ENCODE results near the gene PGC. TPM values are rescaled to one million over a fixed set of nuclear protein-coding genes. Genes with fewer than 3 reads are reported as not detected.
A peak's percentile ranks its signal among the peaks of the same experiment; 100 is the strongest.

Gene PGC
- total and polyA plus RNA-seq, 9 of the 15 experiments (the other 6 are each of a cell fraction or from before 2014, with no cell fraction given) = 0.17 to 0.40 TPM; not detected in 7

DNA sequence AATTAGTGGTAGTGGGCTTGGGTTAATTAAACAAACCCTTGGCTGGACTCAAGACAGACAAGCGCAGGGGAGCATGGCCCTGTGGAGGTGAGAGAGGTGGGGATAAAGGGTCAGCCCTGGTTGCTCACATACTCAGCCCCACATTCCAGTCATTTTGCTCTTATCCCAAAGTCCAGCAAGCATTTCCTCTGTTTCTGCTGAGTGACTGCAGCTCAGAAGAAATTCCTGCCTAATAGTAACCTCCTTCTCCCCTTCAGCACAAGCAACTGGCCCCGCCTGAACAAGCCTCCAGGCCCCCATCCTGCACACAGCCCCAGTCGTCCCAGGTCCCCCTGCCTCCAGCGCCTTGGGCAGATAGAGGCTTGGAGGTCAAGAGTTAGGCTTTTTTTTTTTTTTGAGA, 8.2 kb downstream of the PGC start:
- no peak for TF ChIP-seq BRCA1 (IDR thresholded peaks at IDR 0.05)
- no peak for TF ChIP-seq BRCA1 (CRISPR knock-in tag; IDR thresholded peaks at IDR 0.05)
- TF ChIP-seq ZNF408 (CRISPR knock-in tag; IDR thresholded peaks at IDR 0.05; ENCODE audit: low read depth) = no peak
- TF ChIP-seq, protein P1, sequence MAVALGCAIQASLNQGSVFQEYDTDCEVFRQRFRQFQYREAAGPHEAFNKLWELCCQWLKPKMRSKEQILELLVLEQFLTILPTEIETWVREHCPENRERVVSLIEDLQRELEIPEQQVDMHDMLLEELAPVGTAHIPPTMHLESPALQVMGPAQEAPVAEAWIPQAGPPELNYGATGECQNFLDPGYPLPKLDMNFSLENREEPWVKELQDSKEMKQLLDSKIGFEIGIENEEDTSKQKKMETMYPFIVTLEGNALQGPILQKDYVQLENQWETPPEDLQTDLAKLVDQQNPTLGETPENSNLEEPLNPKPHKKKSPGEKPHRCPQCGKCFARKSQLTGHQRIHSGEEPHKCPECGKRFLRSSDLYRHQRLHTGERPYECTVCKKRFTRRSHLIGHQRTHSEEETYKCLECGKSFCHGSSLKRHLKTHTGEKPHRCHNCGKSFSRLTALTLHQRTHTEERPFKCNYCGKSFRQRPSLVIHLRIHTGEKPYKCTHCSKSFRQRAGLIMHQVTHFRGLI (CRISPR knock-in tag; IDR thresholded peaks at IDR 0.05) = no peak
- TF ChIP-seq, protein P2, sequence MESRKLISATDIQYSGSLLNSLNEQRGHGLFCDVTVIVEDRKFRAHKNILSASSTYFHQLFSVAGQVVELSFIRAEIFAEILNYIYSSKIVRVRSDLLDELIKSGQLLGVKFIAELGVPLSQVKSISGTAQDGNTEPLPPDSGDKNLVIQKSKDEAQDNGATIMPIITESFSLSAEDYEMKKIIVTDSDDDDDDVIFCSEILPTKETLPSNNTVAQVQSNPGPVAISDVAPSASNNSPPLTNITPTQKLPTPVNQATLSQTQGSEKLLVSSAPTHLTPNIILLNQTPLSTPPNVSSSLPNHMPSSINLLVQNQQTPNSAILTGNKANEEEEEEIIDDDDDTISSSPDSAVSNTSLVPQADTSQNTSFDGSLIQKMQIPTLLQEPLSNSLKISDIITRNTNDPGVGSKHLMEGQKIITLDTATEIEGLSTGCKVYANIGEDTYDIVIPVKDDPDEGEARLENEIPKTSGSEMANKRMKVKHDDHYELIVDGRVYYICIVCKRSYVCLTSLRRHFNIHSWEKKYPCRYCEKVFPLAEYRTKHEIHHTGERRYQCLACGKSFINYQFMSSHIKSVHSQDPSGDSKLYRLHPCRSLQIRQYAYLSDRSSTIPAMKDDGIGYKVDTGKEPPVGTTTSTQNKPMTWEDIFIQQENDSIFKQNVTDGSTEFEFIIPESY (CRISPR knock-in tag; IDR thresholded peaks at IDR 0.05) = no peak
- TF ChIP-seq, protein P3, sequence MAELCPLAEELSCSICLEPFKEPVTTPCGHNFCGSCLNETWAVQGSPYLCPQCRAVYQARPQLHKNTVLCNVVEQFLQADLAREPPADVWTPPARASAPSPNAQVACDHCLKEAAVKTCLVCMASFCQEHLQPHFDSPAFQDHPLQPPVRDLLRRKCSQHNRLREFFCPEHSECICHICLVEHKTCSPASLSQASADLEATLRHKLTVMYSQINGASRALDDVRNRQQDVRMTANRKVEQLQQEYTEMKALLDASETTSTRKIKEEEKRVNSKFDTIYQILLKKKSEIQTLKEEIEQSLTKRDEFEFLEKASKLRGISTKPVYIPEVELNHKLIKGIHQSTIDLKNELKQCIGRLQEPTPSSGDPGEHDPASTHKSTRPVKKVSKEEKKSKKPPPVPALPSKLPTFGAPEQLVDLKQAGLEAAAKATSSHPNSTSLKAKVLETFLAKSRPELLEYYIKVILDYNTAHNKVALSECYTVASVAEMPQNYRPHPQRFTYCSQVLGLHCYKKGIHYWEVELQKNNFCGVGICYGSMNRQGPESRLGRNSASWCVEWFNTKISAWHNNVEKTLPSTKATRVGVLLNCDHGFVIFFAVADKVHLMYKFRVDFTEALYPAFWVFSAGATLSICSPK (IDR thresholded peaks at IDR 0.05; ENCODE audit: borderline replicate concordance) = no peak
- no peak for TF ChIP-seq SMC3 (conservative IDR thresholded peaks at IDR 0.05; ENCODE audit: insufficient read depth, low read depth, low read length)
- TF ChIP-seq, protein P4, sequence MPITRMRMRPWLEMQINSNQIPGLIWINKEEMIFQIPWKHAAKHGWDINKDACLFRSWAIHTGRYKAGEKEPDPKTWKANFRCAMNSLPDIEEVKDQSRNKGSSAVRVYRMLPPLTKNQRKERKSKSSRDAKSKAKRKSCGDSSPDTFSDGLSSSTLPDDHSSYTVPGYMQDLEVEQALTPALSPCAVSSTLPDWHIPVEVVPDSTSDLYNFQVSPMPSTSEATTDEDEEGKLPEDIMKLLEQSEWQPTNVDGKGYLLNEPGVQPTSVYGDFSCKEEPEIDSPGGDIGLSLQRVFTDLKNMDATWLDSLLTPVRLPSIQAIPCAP (CRISPR knock-in tag; IDR thresholded peaks at IDR 0.05; ENCODE audit: borderline replicate concordance) = no peak
- TF ChIP-seq, protein P5, sequence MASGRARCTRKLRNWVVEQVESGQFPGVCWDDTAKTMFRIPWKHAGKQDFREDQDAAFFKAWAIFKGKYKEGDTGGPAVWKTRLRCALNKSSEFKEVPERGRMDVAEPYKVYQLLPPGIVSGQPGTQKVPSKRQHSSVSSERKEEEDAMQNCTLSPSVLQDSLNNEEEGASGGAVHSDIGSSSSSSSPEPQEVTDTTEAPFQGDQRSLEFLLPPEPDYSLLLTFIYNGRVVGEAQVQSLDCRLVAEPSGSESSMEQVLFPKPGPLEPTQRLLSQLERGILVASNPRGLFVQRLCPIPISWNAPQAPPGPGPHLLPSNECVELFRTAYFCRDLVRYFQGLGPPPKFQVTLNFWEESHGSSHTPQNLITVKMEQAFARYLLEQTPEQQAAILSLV (tag; IDR thresholded peaks at IDR 0.05) = no peak
- no peak for TF ChIP-seq DPF2 (IDR thresholded peaks at IDR 0.05)
- Histone ChIP-seq H4K20me1 (replicated peaks; ENCODE audit: control insufficient read depth, insufficient read depth, low read length) (no peaks in the 10 kb centered on the region; the same call in none of the 2 replicates), H3K9me1 (ENCODE audit: control insufficient read depth, insufficient read depth, low read length) (no peaks in the 10 kb centered on the region), H3K27ac (ENCODE audit: extremely low read depth, low read depth, low read length) (no peak overlapping the region), H3K36me3 (ENCODE audit: control insufficient read depth, insufficient read depth, low read length) (no peaks in the 10 kb centered on the region), H3K9ac (ENCODE audit: insufficient read depth in 1 of 2, low read depth in 2 of 2, low read length in 2 of 2) (peak overlapping the region in 1 of 2 experiments; percentile 27; a peak in 1 of 4 replicates), H3K4me2 (ENCODE audit: insufficient read depth, low read length) (no peak overlapping the region), H3K79me2 (ENCODE audit: control insufficient read depth, insufficient read depth, low read length) (no peaks in the 10 kb centered on the region), H3K9me3 (replicated peaks; ENCODE audit: control insufficient read depth, insufficient read depth, low read depth, low read length) (no peaks in the 10 kb centered on the region), H3K27me3 (ENCODE audit: control insufficient read depth in 2 of 2, insufficient read depth in 2 of 2, low read length in 2 of 2) (peaks cover 29 to 52% of the 10 kb centered on the region in 2 experiments; a peak in 4 of 5 replicates), H3K4me3 (no peak overlapping the region), H2AFZ (ENCODE audit: low read depth, low read length) (no peak overlapping the region), H3K4me1 (replicated peaks in 1 of 2; ENCODE audit: control insufficient read depth in 2 of 2, insufficient read depth in 2 of 2, low read length in 2 of 2) (peaks cover 5 to 30% of the 10 kb centered on the region in 2 experiments)
- FAIRE-seq (no peak), DNase-seq (ENCODE audit: extremely low read depth in 1 of 4, low spot score in 3 of 4) (no peak), ATAC-seq (no peak)
- intact Hi-C loops (cut with micrococcal nuclease) (no loop called here), in situ Hi-C loops (cut with MboI) (loop anchor here (5.0 kb wide), 1 partner anchor 33 kb away; no protein-coding TSS in a partner anchor)
- no TSS peak for BruUV-seq (replicated peaks)
- 25% methylated on average over 4 of the region's 4 CpGs for WGBS (ENCODE audit: insufficient coverage, low coverage, missing lambda C conversion rate)
- ChIA-PET POLR2A (interaction anchor here (0.8 to 1.9 kb wide), 2 partner anchors 20 to 48 kb away, joined by 3 to 4 read pairs; partner anchors contain the start of gene TOMM6), CTCF (ENCODE audit: low intra/inter-chr PET ratio) (no interaction called here)
